ENCODE measurements around the gene ZNF778. TPM values are rescaled to one million over a fixed set of nuclear protein-coding genes. Genes with fewer than 3 reads are reported as not detected.
A peak's percentile ranks its signal among the peaks of the same experiment; 100 is the strongest.

Gene ZNF778
- total and polyA plus RNA-seq, 2 of the 13 experiments (the other 11 are each of a cell fraction or from before 2014, with no cell fraction given), result 3.8 to 7.2 TPM

DNA sequence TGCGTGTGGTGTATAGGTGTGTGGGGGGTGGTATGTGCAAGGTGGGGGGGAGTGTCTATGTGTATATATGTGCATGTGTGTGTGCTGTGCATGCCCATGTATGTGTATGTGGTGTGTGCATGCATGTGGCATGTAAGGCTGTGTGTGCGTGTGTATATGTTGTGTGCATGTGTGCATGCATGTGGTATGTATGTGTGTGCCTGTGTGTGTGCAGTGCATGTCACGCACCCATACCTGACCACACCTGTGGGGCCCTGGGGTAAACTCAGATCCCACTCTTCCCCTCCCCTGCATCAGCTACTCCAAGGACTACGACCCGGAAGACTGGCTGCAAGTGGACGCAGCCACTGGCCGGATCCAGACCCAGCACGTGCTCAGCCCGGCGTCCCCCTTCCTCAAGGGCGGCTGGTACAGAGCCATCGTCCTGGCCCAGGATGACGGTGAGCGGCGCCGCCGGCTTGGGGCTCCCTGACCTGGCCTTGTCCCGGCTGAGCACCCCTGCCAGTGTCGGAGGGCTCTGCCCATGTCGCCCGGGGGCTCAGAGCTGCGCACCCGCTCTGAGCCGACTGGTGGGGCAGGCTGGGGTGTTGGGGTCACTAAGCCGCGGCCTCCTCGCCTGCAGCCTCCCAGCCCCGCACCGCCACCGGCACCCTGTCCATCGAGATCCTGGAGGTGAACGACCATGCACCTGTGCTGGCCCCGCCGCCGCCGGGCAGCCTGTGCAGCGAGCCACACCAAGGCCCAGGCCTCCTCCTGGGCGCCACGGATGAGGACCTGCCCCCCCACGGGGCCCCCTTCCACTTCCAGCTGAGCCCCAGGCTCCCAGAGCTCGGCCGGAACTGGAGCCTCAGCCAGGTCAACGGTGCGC lies 26.2 kb upstream of the ZNF778 start (continued):
- TF ChIP-seq, protein P1, sequence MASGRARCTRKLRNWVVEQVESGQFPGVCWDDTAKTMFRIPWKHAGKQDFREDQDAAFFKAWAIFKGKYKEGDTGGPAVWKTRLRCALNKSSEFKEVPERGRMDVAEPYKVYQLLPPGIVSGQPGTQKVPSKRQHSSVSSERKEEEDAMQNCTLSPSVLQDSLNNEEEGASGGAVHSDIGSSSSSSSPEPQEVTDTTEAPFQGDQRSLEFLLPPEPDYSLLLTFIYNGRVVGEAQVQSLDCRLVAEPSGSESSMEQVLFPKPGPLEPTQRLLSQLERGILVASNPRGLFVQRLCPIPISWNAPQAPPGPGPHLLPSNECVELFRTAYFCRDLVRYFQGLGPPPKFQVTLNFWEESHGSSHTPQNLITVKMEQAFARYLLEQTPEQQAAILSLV (CRISPR knock-in tag; IDR thresholded peaks at IDR 0.05; ENCODE audit: borderline replicate concordance), result peak; percentile 50
- TF ChIP-seq YEATS4 (CRISPR knock-in tag; IDR thresholded peaks at IDR 0.05; ENCODE audit: borderline replicate concordance), result peak; percentile 61; the same call in 1 of the 2 replicates
- peak; percentile 86; the same call in 1 of the 2 replicates for TF ChIP-seq HES4 (CRISPR knock-in tag; IDR thresholded peaks at IDR 0.05; ENCODE audit: borderline replicate concordance)
- TF ChIP-seq SRSF4 (IDR thresholded peaks at IDR 0.05; ENCODE audit: low read depth, low read length, poor library complexity, severe bottlenecking), result no peak
- TF ChIP-seq, protein P2, sequence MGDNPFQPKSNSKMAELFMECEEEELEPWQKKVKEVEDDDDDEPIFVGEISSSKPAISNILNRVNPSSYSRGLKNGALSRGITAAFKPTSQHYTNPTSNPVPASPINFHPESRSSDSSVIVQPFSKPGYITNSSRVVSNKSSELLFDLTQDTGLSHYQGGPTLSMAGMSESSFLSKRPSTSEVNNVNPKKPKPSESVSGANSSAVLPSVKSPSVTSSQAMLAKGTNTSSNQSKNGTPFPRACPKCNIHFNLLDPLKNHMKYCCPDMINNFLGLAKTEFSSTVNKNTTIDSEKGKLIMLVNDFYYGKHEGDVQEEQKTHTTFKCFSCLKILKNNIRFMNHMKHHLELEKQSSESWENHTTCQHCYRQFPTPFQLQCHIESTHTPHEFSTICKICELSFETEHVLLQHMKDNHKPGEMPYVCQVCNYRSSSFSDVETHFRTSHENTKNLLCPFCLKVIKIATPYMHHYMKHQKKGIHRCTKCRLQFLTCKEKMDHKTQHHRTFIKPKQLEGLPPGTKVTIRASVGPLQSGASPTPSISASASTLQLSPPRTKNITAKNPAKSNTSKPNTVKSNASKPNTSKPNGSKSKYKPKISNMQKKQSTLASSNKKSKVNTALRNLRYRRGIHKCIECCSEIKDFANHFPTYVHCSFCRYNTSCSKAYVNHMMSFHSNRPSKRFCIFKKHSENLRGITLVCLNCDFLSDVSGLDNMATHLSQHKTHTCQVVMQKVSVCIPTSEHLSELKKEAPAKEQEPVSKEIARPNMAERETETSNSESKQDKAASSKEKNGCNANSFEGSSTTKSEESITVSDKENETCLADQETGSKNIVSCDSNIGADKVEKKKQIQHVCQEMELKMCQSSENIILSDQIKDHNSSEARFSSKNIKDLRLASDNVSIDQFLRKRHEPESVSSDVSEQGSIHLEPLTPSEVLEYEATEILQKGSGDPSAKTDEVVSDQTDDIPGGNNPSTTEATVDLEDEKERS (CRISPR knock-in tag; IDR thresholded peaks at IDR 0.05), result peak; percentile 25; the same call in 1 of the 2 replicates
- peak; percentile 78; the same call in 1 of the 2 replicates for TF ChIP-seq ZNF83 (CRISPR knock-in tag; IDR thresholded peaks at IDR 0.05; ENCODE audit: borderline replicate concordance)
- TF ChIP-seq SSRP1 (CRISPR knock-in tag; IDR thresholded peaks at IDR 0.05), result no peak
- no peak for TF ChIP-seq ZNF652 (CRISPR knock-in tag; IDR thresholded peaks at IDR 0.05; ENCODE audit: borderline replicate concordance, low read depth)
- TF ChIP-seq, protein P3, sequence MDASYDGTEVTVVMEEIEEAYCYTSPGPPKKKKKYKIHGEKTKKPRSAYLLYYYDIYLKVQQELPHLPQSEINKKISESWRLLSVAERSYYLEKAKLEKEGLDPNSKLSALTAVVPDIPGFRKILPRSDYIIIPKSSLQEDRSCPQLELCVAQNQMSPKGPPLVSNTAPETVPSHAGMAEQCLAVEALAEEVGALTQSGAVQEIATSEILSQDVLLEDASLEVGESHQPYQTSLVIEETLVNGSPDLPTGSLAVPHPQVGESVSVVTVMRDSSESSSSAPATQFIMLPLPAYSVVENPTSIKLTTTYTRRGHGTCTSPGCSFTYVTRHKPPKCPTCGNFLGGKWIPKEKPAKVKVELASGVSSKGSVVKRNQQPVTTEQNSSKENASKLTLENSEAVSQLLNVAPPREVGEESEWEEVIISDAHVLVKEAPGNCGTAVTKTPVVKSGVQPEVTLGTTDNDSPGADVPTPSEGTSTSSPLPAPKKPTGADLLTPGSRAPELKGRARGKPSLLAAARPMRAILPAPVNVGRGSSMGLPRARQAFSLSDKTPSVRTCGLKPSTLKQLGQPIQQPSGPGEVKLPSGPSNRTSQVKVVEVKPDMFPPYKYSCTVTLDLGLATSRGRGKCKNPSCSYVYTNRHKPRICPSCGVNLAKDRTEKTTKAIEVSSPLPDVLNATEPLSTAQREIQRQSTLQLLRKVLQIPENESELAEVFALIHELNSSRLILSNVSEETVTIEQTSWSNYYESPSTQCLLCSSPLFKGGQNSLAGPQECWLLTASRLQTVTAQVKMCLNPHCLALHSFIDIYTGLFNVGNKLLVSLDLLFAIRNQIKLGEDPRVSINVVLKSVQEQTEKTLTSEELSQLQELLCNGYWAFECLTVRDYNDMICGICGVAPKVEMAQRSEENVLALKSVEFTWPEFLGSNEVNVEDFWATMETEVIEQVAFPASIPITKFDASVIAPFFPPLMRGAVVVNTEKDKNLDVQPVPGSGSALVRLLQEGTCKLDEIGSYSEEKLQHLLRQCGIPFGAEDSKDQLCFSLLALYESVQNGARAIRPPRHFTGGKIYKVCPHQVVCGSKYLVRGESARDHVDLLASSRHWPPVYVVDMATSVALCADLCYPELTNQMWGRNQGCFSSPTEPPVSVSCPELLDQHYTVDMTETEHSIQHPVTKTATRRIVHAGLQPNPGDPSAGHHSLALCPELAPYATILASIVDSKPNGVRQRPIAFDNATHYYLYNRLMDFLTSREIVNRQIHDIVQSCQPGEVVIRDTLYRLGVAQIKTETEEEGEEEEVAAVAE (CRISPR knock-in tag; IDR thresholded peaks at IDR 0.05; ENCODE audit: borderline replicate concordance), result no peak
- TF ChIP-seq, protein P4, sequence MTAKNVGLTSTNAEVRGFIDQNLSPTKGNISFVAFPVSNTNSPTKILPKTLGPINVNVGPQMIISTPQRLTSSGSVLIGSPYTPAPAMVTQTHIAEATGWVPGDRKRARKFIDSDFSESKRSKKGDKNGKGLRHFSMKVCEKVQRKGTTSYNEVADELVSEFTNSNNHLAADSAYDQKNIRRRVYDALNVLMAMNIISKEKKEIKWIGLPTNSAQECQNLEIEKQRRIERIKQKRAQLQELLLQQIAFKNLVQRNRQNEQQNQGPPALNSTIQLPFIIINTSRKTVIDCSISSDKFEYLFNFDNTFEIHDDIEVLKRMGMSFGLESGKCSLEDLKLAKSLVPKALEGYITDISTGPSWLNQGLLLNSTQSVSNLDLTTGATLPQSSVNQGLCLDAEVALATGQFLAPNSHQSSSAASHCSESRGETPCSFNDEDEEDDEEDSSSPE (CRISPR knock-in tag; IDR thresholded peaks at IDR 0.05), result peak; percentile 76
- TF ChIP-seq AGO2 (optimal IDR thresholded peaks at IDR 0.05; ENCODE audit: low read depth, low read length), result peak; percentile 77
- peak; percentile 27 for TF ChIP-seq XRCC5 (optimal IDR thresholded peaks at IDR 0.05; ENCODE audit: low read length)
- no peak; the same call in 1 of the 2 replicates for TF ChIP-seq ZNF614 (CRISPR knock-in tag; IDR thresholded peaks at IDR 0.05; ENCODE audit: borderline replicate concordance)
- TF ChIP-seq ZSCAN29 (CRISPR knock-in tag; conservative IDR thresholded peaks at IDR 0.05), result 0 out of 2 replicates have a peak, but pooled peaks have one; percentile 24
- no peak for TF ChIP-seq ZNF883 (CRISPR knock-in tag; IDR thresholded peaks at IDR 0.05; ENCODE audit: not compliant biosample characterization)
- TF ChIP-seq JARID2 (CRISPR knock-in tag; IDR thresholded peaks at IDR 0.05; ENCODE audit: insufficient replicate concordance), result no peak
- no peak for TF ChIP-seq ZNF746 (CRISPR knock-in tag; IDR thresholded peaks at IDR 0.05)

Measured in HepG2 (cell line).